Fibroblast of gingiva (primary cell): ENCODE results near the gene USP24.

Source experiments
- DNase-seq: peaks from one replicate; pipeline ENCODE4 v3.0.0-alpha.2; 2011; ENCODE audit warnings: low read depth

USP24 gene

DNA sequence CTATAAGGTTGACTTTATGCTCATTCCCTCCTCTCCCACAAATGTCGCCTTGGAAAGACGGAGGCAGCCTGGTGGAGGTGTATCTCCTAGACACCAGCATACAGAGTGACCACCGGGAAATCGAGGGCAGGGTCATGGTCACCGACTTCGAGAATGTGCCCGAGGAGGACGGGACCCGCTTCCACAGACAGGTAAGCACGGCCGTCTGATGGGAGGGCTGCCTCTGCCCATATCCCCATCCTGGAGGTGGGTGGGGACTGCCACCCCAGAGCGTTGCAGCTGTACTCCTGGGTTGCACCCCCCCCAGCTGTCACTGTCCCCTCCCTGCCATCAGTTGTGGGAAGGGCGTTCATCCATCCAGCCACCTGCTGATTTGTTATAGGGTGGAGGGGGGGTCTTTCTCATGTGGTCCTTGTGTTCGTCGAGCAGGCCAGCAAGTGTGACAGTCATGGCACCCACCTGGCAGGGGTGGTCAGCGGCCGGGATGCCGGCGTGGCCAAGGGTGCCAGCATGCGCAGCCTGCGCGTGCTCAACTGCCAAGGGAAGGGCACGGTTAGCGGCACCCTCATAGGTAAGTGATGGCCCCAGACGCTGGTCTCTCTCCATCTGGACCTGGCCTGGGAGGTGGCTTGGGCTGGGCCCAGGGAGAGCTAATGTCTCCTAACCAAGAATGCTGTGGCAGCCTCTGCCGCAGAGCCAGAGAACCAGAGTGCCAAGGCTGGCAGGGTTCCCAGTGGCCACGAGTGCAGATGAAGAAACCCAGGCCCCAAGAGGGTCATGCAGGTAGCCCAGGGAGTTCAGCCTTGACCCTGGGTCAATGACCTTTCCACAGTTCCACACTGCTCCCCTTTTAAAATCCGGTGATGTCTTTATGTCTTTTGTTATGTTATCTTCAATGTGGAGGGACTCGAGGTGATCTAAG, 162.7 kb downstream of the USP24 start:
- no peak for DNase-seq

DNA sequence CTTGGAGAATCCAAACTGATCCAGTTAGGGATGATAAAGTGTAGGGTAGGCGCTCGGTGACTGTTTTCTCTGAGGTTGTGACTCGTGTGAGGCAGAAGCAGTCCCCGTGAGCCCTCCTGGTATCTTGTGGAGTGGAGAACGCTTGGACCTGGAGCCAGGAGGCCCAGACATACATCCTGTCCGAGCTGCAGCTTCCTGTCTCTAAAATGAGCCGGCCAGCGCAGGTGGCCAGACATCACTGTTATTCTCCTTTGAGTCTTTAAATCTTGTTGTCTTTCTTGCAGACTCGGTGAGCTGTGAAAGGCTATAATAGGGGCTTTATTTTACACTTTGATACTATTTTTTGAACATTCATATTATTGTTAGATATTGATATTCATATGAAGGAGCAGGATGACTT, 163.5 kb downstream of the USP24 start:
- DNase-seq: no peak

DNA sequence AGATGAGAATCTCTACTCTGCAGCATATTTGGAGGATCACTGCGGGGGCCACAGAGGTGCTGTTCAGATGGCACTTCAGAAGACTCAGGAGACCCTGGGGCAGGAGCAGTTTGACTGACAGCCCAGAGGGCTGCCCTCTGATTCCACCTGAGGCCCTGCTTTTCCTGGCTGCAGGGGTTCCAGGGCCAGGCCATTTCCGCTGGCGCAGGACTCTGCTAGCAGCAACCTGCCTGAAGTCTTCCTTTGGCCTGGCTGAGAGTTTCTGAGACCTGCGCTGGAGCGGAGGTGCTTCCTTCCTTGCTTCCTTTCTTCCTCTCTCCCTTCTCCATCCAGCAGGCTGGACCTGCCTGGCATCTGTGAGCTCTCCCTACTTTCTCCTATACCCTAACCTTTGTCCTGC, 164.0 kb downstream of the USP24 start:
- no peak for DNase-seq

DNA sequence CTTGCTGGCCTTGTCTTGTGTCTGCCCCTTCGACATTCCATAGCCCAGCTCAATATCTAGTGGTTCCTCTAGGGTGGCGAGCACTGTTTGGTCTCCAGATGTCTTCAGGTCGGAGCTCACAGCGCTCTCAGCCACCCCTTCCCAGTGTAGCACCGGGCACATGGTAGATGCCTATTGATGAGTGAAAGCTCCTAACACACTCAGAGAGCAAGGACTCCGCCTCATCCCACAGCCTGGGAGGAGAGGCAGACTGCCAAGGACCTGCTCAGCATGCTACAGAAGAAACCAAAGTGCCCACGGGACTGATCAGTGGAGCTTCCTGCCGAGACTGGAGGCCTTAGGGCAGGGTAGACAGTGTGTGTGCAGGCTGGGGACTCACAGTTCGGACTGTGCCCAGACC, 164.9 kb downstream of the USP24 start:
- peak; percentile 22 for DNase-seq

DNA sequence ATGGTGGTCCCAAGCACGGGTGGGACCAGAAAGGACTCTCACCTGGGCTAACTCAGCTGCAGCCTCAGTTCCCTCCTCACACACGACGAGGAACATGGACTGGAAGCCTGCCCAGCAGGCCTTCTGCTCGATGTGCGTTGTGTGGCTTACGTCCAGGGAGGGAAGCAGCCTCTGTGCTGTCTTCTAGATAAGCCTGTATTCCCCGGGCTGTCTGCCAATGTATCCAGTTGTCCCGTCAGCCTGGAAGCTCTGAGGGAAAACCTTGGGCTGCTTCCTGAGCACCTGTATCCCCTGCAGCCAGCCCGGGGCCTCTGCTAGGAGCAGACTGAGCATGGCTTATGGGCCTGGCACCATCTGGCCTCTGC, 165.3 kb downstream of the USP24 start:
- no peak for DNase-seq

DNA sequence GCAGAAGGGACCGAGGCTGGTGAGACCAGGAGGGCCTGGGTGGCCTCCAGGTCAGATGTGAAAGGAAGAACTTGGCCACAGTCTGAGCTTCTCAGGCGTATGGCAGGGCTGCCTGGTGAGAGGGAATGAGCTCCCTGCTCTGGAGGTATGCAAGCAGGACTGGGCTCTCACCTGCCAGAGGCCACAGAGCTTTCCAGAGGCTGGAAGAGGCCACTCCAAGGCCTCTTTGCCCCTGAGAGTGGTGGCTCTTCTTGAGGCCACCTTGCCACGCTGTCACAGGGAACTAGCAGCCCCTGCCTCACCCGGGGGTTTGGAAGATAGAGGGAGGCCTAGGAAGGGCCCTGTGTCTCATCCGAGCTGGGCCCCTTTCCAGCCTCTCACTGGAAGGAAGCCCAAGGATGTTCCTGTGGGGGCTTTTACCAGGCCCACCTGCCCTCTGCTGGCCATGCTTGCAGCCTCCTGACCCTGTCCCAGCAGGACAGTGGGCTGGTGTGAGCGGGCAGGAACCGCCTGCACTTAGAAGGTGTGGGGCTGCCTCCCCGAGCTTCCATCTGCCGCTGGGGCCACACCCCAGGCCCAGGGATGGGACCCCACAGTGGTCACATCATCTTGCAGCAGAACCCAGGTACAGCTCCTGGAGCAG, 165.8 kb downstream of the USP24 start:
- DNase-seq: no peak

DNA sequence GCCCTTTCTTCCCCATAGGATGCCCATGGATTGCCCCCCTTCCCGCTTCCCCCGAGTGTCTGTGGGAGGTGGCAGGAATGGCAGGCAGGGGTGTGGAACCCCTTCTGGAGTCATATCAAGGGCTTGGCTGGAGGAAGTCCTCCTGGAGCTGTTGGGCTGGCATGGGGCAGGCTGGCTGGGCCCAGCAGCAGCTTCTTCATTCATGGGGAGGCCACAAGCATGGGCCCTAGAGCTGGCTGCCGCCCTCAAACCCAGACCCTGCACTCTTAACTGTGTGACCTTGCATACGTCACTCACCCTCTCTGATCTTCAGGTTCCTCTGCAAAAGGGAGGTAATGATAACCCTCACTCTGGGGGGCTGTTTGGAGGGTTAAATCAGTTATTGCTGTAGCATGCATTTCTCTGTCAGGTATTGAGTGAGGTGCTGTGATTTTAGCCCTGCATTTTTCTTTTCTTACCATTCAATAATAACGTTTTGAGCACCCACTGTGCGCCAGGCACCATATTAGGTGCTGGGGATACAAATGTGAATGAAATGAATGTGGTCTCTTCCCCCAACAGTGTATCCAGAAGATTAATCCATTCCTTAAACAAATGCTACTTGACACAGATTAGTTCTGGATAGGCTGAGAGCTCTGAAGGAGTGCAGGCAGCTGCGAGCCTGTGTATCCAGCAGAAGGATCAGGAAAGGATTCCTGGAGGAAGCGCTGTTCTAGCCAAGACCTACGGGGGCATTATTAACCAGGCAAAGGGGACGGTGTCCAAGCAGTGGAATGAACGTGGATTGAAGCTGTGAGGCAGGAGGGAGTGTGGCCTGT, 166.5 kb downstream of the USP24 start:
- no peak for DNase-seq

DNA sequence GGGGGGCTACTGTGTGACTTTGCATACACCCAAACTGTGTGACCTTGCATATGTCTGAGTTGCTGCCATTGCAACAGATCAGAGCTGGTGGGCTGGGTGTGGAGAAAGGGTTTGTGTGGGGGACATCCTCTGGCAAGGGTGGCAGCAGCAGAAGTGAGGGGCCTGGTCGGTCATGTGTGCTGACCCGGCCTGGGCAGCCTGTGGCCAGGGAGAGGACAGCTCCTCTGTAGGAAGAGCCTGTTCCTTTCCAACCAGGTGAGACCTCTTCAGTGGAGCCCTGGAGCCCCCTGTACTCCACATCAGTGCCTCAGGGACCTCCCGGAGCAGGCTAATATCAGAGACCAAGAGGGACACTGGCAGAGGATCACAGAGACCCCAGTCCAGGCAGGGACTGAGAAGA, 167.6 kb downstream of the USP24 start:
- no peak for DNase-seq

DNA sequence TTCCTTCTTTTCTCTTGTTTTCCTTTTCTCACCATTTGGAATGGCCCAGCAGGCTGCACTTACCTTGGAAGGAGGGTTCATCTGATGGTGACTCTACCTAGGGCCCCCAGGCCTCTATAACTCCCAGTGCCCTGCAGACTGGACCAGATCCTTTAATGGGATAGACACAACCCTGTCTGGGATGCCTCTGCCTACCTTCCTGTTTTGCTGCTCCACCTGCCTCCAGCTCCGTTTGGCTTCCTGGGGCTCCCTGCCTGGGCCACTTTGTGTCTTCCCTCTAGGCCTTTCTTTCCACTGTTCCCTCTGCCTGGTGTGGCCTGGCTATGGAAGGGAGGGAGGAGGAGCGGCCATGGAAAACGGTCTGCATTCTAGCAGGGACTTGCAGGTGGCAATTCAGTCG, 168.3 kb downstream of the USP24 start:
- no peak for DNase-seq

DNA sequence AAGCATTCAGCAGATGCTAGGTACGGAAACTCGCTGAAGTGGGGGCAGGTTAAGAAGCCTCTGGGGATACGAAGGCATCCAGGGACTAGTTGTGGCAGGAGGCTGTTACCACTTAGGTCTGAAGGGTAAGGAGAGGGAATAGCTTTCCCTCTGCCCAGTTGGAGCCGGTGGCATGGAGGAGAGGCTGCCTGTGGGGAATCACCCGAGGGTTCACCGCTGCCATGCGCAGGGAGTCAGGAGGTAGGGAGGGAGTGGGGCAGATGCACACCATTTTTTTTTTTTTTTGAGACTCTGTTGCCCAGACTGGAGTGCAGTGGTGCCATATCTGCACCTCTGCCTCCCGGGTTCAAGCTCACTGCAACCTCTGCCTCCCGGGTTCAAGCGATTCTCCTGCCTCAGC, 169.7 kb downstream of the USP24 start:
- DNase-seq: no peak

DNA sequence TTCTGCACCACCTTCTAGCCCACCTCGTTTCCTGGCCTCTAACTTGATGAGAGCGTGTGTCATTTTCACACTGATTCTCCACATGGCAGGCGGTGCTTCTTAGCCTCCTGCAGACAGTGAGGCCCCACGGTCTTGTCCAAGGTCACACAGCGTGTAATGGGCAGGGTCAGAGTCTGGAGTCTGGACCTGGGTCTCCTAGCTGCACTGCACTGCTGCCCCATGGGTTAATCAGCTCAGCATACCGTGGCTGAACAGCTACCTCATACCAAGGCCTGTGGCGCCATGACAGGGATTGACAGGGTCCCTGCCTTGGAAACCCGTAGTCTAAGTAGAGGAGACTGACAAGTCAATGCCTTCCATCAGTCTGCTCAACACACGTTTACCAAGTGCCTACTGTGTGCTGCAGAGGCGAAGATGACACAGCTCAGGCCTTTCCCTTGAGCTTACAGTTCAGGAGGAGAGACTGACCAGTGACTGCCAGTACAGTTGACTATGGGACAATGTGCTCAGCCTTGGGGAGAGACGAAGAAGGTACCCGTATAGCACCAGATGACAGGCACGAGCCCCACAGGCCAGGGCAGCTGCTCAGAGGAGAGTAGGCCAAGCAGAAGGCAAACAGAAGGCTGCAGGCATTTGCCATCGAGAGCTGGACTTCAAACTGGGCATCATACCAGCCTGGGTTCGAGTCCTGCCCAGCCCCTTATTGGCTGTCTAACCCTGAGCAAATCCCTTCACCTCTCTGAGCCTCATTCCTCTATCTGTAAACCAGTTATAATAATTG, 170.4 kb downstream of the USP24 start:
- DNase-seq: no peak

DNA sequence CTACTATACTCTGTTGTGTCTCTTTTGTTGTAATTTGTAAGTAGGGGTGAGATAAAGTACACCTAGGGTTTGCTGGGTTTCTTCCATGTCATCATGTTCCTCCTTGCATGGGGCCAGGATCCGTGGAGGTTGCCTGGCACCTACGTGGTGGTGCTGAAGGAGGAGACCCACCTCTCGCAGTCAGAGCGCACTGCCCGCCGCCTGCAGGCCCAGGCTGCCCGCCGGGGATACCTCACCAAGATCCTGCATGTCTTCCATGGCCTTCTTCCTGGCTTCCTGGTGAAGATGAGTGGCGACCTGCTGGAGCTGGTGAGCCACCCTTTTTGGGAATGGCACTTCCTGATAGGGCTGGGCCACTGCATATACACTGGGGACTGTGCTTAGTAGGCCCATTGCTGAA, 171.4 kb downstream of the USP24 start:
- no peak for DNase-seq

DNA sequence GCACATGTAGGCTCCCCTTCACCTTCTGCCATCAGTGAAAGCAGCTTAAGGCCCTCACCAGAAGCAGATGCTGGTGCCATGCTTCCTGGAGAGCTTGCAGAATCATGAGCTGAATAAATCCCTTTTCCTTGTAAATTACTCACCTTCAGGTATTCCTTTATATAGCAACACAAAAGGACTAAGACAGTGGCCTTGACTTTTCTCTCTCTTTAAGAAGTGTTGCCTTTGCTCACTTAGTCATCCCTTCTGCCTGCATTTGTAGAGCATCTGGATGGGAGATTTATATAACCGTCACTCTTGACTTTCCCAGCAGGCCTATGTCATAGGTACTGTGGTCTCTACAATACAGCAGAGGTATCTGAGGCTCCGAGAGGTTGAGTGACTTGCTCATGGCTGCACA, 172.2 kb downstream of the USP24 start:
- DNase-seq: no peak

DNA sequence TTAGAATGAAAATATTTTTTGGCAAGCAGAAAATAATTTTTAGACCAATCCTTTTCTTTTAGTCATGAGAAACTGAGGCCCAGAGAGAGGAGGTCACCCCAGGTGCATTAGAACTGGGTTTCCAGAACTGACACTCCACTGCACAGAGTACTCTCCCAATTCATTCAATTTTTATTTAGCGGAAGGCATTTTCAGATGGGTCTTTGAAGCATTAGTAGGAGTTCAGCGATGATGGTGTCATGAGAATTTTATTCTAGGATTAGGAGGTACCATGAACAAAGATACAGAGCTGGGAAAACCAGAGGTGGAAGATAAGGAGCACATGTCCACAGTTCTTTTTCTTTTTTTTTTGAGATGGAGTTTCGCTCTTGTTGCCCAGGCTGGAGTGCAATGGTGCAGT, 173.6 kb downstream of the USP24 start:
- DNase-seq: no peak

DNA sequence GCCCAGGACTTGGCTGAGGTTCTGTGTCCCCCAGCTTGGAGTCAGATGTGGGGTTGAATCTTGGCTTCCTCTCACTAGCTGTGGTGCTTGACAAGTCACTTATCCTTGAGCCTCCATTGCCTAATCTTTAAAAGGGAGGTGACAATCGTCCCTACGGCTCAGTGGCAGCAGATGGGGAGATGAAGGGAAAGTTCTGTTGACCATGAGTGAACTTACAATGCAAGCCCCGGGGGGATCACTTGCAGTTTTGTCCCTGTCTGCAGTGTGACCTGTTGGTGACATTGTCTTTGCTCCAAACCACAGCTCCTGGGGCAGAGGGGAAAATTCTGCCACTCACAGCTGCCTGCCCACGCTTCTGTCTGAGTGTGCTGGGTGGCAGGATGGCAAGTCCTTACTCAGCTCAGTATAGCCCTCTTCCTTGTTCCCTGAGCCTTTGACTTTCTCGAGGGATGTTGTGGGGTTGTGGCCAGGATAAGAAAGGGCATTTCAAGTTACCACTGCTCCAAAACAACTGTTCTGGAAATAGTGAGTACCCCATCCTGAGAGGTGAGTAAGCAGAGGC, 174.2 kb downstream of the USP24 start:
- no peak for DNase-seq

DNA sequence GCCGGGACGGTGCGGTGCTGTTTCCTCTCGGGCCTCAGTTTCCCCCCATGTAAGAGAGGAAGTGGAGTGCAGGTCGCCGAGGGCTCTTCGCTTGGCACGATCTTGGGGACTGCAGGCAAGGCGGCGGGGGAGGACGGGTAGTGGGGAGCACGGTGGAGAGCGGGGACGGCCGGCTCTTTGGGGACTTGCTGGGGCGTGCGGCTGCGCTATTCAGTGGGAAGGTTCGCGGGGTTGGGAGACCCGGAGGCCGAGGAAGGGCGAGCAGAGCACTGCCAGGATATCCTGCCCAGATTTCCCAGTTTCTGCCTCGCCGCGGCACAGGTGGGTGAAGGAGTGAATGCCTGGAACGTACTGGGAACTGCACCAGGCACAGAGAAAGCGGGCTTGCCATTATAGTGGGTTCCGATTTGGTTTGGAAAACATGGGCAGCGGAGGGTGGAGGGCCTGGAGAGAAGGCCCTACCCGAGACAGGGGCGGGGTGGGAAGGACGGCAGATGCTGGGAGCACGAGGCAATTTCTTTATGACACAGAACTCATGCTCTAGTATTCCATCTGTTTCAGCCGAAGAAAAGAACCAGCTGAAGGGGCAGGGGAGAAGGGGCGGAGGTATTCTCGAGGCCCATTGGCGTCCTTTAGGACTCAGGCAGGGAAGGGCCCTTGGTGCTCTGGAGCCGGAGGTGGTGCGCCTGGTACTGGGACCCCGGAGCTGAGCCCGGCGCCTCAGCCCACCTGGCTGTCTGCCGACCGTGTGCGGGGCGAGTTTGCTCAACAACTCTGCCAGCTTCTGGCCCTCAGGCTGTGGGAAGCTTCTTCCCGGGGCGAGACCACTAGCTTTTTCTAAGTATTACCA, 174.9 kb downstream of the USP24 start:
- DNase-seq: no peak

DNA sequence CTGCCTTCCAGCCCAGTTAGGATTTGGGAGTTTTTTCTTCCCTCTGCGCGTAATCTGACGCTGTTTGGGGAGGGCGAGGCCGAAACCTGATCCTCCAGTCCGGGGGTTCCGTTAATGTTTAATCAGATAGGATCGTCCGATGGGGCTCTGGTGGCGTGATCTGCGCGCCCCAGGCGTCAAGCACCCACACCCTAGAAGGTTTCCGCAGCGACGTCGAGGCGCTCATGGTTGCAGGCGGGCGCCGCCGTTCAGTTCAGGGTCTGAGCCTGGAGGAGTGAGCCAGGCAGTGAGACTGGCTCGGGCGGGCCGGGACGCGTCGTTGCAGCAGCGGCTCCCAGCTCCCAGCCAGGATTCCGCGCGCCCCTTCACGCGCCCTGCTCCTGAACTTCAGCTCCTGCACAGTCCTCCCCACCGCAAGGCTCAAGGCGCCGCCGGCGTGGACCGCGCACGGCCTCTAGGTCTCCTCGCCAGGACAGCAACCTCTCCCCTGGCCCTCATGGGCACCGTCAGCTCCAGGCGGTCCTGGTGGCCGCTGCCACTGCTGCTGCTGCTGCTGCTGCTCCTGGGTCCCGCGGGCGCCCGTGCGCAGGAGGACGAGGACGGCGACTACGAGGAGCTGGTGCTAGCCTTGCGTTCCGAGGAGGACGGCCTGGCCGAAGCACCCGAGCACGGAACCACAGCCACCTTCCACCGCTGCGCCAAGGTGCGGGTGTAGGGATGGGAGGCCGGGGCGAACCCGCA, 175.7 kb downstream of the USP24 start, which contains the start of gene PCSK9:
Gene PCSK9 (plus strand): TSS at position 207 of the 741 bp plus-strand sequence. CDS start 290 bp downstream, at position 497.
- no peak for DNase-seq

DNA sequence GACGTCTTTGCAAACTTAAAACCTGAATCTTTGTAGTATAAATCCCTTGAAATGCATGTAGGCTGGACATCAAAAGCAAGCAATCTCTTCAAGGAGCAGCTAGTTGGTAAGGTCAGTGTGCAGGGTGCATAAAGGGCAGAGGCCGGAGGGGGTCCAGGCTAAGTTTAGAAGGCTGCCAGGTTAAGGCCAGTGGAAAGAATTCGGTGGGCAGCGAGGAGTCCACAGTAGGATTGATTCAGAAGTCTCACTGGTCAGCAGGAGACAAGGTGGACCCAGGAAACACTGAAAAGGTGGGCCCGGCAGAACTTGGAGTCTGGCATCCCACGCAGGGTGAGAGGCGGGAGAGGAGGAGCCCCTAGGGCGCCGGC, 176.2 kb downstream of the USP24 start:
- no peak for DNase-seq

DNA sequence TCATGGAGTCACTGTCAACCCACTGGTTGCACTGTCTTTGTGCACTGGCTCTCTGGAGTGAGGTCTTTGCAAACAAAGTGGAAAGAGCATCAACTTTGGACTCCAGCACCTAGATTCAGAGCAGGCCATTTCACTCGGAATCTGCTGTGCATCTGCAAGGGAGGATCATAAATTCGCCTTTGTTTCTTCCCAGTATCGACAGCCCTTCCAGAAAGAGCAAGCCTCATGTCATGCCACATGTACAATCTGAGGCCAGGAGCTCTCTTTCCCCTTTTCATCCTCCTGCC, 176.7 kb downstream of the USP24 start:
- DNase-seq: no peak
